Mesendoderm (in vitro differentiated cells): Measurements from ENCODE around the gene TRH.
A peak's percentile ranks its signal among the peaks of the same experiment; 100 is the strongest.

Experiments
- DNase-seq: peaks from one replicate; pipeline ENCODE4 v3.0.0; 2013
- H2AK5ac ChIP-seq: 2 replicates; pipeline ENCODE4 v1.6.1; 2013; ENCODE audit warnings: low read length, inconsistent platforms
- H2BK120ac ChIP-seq: 2 replicates; pipeline ENCODE4 v1.6.1; 2013; ENCODE audit warnings: low read depth, mild to moderate bottlenecking, low read length, moderate library complexity, mixed read lengths
- H2BK15ac ChIP-seq: replicated peaks from 2 replicates; pipeline ENCODE4 v1.6.1; 2013; ENCODE audit warnings: low read depth, mild to moderate bottlenecking, moderate library complexity
- H2BK5ac ChIP-seq: 2 replicates; pipeline ENCODE4 v1.6.1; 2013; ENCODE audit warnings: low read length, inconsistent platforms
- H3K18ac ChIP-seq: 2 replicates; pipeline ENCODE4 v1.6.1; 2013; ENCODE audit warnings: mild to moderate bottlenecking, low read length, mixed read lengths
- H3K23ac ChIP-seq: one replicate; pipeline ENCODE4 v1.6.1; 2013; ENCODE audit warnings: low read length
- H3K27ac ChIP-seq: 2 replicates; pipeline ENCODE4 v1.5.1; 2013; ENCODE audit warnings: low read depth, mild to moderate bottlenecking, inconsistent platforms, low read length, moderate library complexity
- H3K27me3 ChIP-seq: 2 replicates; pipeline ENCODE4 v1.6.1; 2013; ENCODE audit warnings: low read length, control low read depth, mild to moderate bottlenecking, inconsistent platforms; ENCODE audit not compliant: insufficient read depth, poor library complexity
- H3K36me3 ChIP-seq: 2 replicates; pipeline ENCODE4 v1.6.1; 2013; ENCODE audit warnings: low read length, inconsistent platforms; ENCODE audit not compliant: control insufficient read depth, insufficient read depth
- H3K4ac ChIP-seq: one replicate; pipeline ENCODE4 v1.6.1; 2013; ENCODE audit warnings: low read depth, mild to moderate bottlenecking, low read length, moderate library complexity
- H3K4me1 ChIP-seq: 2 replicates; pipeline ENCODE4 v1.6.1; 2013; ENCODE audit warnings: low read depth, low read length, inconsistent platforms; ENCODE audit not compliant: control insufficient read depth
- H3K4me2 ChIP-seq: 2 replicates; pipeline ENCODE4 v1.6.1; 2013; ENCODE audit warnings: low read length
- H3K4me3 ChIP-seq: 2 replicates; pipeline ENCODE4 v1.5.1; 2013; ENCODE audit warnings: mild to moderate bottlenecking, low read length
- H3K56ac ChIP-seq: one replicate; pipeline ENCODE4 v1.6.1; 2013; ENCODE audit warnings: low read length
- H3K79me1 ChIP-seq: 2 replicates; pipeline ENCODE4 v1.6.1; 2013; ENCODE audit warnings: low read length, inconsistent platforms
- H3K79me2 ChIP-seq: 2 replicates; pipeline ENCODE4 v1.6.1; 2013; ENCODE audit warnings: mild to moderate bottlenecking, low read length; ENCODE audit not compliant: control insufficient read depth, insufficient read depth
- H3K9ac ChIP-seq: 2 replicates; pipeline ENCODE4 v1.6.1; 2013; ENCODE audit warnings: low read length, inconsistent platforms
- H4K5ac ChIP-seq: one replicate; pipeline ENCODE4 v1.6.1; 2013; ENCODE audit warnings: low read length
- H4K8ac ChIP-seq: one replicate; pipeline ENCODE4 v1.6.1; 2013; ENCODE audit warnings: low read depth, mild to moderate bottlenecking, control low read depth, low read length, moderate library complexity
- WGBS: extraction: QIAGEN DNeasy Blood & Tissue Kit; methylation state at CpG from one replicate; pipeline ENCODE4 v1.1.7; 2013; ENCODE audit warnings: low lambda C conversion rate, missing lambda C conversion rate; ENCODE audit not compliant: insufficient coverage; ENCODE audit errors: extremely low coverage; 5-methylcytosine and 5-hydroxymethylcytosine counted together

Gene TRH

DNA sequence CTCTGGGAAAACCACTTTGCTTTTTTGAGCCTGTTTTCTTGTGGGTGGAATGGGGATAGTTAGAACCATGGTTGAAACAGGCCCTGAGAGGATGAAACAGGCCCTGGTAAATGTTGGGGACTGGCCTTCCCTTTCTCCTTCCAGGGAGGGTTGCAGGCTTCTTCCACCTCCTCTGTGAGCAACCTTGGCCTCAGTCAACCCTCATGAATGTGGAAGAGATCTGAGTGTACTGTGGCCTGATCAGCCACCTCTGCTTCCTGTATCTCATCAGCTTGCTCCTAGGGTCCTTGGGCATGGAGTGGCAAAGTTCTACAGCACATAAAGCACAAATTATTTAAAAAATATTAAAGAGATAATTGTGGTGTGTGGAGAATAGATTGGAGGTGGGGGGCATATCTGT, 17.6 kb upstream of the TRH start:
- no peak overlapping the region for H3K27ac ChIP-seq
- no peak overlapping the region for H3K56ac ChIP-seq
- DNase-seq = no peak
- no peak overlapping the region for H3K4me2 ChIP-seq
- H2BK15ac ChIP-seq = no peak overlapping the region
- no peaks in the 10 kb centered on the region for H3K79me1 ChIP-seq
- H3K36me3 ChIP-seq = no peaks in the 10 kb centered on the region
- no peak overlapping the region for H2AK5ac ChIP-seq
- no peaks in the 10 kb centered on the region for H3K79me2 ChIP-seq
- no peak overlapping the region for H3K4me3 ChIP-seq
- no peaks in the 10 kb centered on the region for H3K4me1 ChIP-seq
- no peaks in the 10 kb centered on the region for H3K27me3 ChIP-seq
- H4K8ac ChIP-seq = no peak overlapping the region
- no peak overlapping the region for H3K23ac ChIP-seq
- H3K4ac ChIP-seq = no peak overlapping the region
- no peak overlapping the region for H2BK5ac ChIP-seq
- H2BK120ac ChIP-seq = no peak overlapping the region
- H4K5ac ChIP-seq = no peak overlapping the region
- no peak overlapping the region for H3K9ac ChIP-seq
- no peak overlapping the region for H3K18ac ChIP-seq

DNA sequence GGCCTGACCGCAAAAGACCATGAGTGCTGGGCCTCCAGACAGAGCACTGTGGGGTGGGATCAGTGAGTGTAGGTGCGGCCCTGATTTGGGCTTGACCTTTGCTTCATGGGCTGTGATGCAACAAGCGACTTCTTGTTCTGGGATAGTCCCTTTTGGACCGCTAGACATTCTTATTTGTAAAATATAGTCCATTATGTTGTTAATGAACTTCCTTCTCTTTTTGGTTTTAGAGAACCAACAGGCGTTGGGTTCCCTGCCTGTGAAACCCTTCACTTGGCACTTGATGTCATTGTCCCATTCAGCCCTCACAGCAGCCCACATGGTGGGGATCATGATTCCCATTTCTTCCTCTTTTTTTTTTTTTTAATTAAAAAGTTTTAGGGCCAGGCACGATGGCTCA, 15.8 kb upstream of the TRH start:
- Histone ChIP-seq H3K27me3 (no peaks in the 10 kb centered on the region), H2BK120ac (no peak overlapping the region), H4K8ac (no peak overlapping the region), H3K56ac (no peak overlapping the region), H3K18ac (no peak overlapping the region), H2AK5ac (no peak overlapping the region), H3K79me2 (no peaks in the 10 kb centered on the region), H3K36me3 (no peaks in the 10 kb centered on the region), H3K4ac (no peak overlapping the region), H2BK15ac (no peak overlapping the region), H3K27ac (no peak overlapping the region), H3K23ac (no peak overlapping the region), H3K9ac (no peak overlapping the region), H3K4me2 (no peak overlapping the region), H4K5ac (no peak overlapping the region), H3K4me1 (no peaks in the 10 kb centered on the region), H3K79me1 (no peaks in the 10 kb centered on the region), H3K4me3 (no peak overlapping the region), H2BK5ac (no peak overlapping the region)
- no CpG with 5 or more reads among the region's 6 CpGs for WGBS
- DNase-seq = no peak

- H2BK5ac ChIP-seq = no peak overlapping the region
- H3K4me3 ChIP-seq = no peak overlapping the region
- H2BK15ac ChIP-seq = no peak overlapping the region
- H2AK5ac ChIP-seq = no peak overlapping the region
- H3K4ac ChIP-seq = no peak overlapping the region
- no peak overlapping the region for H3K18ac ChIP-seq
- no peak overlapping the region for H4K8ac ChIP-seq
- WGBS = no CpG with 5 or more reads among the region's 5 CpGs
- no peak overlapping the region for H3K56ac ChIP-seq
- peak; percentile 37 for DNase-seq
- no peak overlapping the region for H3K23ac ChIP-seq
- no peaks in the 10 kb centered on the region for H3K36me3 ChIP-seq
- H2BK120ac ChIP-seq = no peak overlapping the region
- H3K79me2 ChIP-seq = no peaks in the 10 kb centered on the region
- H3K27ac ChIP-seq = no peak overlapping the region
- H3K9ac ChIP-seq = no peak overlapping the region
- no peak overlapping the region for H4K5ac ChIP-seq
- H3K79me1 ChIP-seq = no peaks in the 10 kb centered on the region
- no peaks in the 10 kb centered on the region for H3K27me3 ChIP-seq
- no peak overlapping the region for H3K4me2 ChIP-seq
- no peaks in the 10 kb centered on the region for H3K4me1 ChIP-seq
Observed at GRCh38 chr3:129961141-129961541, 13.4 kb upstream of the TRH start.

DNA sequence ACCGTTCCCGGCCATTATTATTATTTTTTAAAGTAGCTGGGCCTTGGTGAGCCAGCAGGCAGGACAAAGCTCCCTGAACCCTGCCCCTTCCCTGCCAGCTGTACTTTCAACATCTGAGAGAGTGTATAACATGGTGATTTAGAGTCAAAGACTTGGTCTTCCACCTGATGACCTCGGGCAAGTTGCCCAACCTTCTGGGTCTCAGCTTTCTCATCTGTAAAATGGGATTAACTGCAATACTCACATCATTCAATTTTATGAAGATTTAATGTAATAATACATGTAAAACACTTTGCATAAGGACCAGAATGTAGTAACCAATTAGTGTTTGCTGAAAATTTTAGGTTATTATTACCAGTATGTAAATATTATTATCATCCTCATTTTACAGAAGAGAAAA, 11.9 kb upstream of the TRH start:
- no peak overlapping the region for H3K9ac ChIP-seq
- H3K18ac ChIP-seq = no peak overlapping the region
- H3K56ac ChIP-seq = no peak overlapping the region
- no peak for DNase-seq
- H3K36me3 ChIP-seq = no peaks in the 10 kb centered on the region
- H3K23ac ChIP-seq = no peak overlapping the region
- H3K4ac ChIP-seq = no peak overlapping the region
- no peak overlapping the region for H2BK15ac ChIP-seq
- H4K5ac ChIP-seq = no peak overlapping the region
- no peaks in the 10 kb centered on the region for H3K27me3 ChIP-seq
- WGBS = no CpG with 5 or more reads among the region's 3 CpGs
- H3K27ac ChIP-seq = no peak overlapping the region
- H3K79me2 ChIP-seq = no peaks in the 10 kb centered on the region
- H4K8ac ChIP-seq = no peak overlapping the region
- H2BK120ac ChIP-seq = no peak overlapping the region
- H3K4me2 ChIP-seq = no peak overlapping the region
- H2BK5ac ChIP-seq = no peak overlapping the region
- no peaks in the 10 kb centered on the region for H3K79me1 ChIP-seq
- no peak overlapping the region for H2AK5ac ChIP-seq
- H3K4me3 ChIP-seq = no peak overlapping the region
- H3K4me1 ChIP-seq = no peaks in the 10 kb centered on the region

- no peak overlapping the region for H3K23ac ChIP-seq
- H3K4me3 ChIP-seq = no peak overlapping the region
- no peaks in the 10 kb centered on the region for H3K79me1 ChIP-seq
- WGBS = no CpG with 5 or more reads among the region's 2 CpGs
- H3K18ac ChIP-seq = no peak overlapping the region
- H4K8ac ChIP-seq = no peak overlapping the region
- H3K79me2 ChIP-seq = no peaks in the 10 kb centered on the region
- no peak overlapping the region for H2BK15ac ChIP-seq
- no peak overlapping the region for H2BK120ac ChIP-seq
- no peak overlapping the region for H3K56ac ChIP-seq
- H3K27me3 ChIP-seq = peaks cover 2% of the 10 kb centered on the region
- no peak overlapping the region for H2AK5ac ChIP-seq
- H3K4ac ChIP-seq = no peak overlapping the region
- DNase-seq = no peak
- H3K27ac ChIP-seq = no peak overlapping the region
- no peak overlapping the region for H4K5ac ChIP-seq
- H2BK5ac ChIP-seq = no peak overlapping the region
- H3K9ac ChIP-seq = no peak overlapping the region
- no peaks in the 10 kb centered on the region for H3K36me3 ChIP-seq
- H3K4me2 ChIP-seq = no peak overlapping the region
- H3K4me1 ChIP-seq = no peaks in the 10 kb centered on the region
Observed at GRCh38 chr3:129965937-129966336, 8.6 kb upstream of the TRH start.

DNA sequence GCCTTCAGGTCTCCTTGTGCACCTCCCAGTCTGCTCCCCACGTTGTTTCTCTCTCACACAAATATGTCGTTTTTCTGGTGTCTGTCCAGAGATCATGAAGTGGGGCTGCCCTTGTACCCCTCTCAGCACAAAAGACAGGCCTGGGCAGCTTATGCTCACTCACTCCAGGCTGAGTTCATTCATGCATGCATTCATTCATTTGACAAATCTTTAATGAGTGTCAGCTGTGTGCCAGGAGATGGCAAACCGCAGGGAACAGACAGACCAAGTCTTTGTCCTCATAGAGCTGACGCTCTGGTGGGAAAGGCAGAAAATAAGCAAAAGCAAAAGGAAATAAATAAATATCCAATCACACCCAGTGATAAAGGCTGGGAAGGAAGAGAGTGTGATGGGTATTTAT, 7.6 kb upstream of the TRH start:
- Histone ChIP-seq H3K27ac (no peak overlapping the region), H3K4me1 (no peaks in the 10 kb centered on the region), H3K23ac (no peak overlapping the region), H2BK120ac (no peak overlapping the region), H4K5ac (no peak overlapping the region), H3K56ac (no peak overlapping the region), H3K9ac (no peak overlapping the region), H3K4me2 (no peak overlapping the region), H2BK15ac (no peak overlapping the region), H3K79me2 (no peaks in the 10 kb centered on the region), H3K18ac (no peak overlapping the region), H2AK5ac (no peak overlapping the region), H3K27me3 (peaks cover 2% of the 10 kb centered on the region), H3K4me3 (no peak overlapping the region), H2BK5ac (no peak overlapping the region), H3K36me3 (no peaks in the 10 kb centered on the region), H3K79me1 (no peaks in the 10 kb centered on the region), H4K8ac (no peak overlapping the region), H3K4ac (no peak overlapping the region)
- DNase-seq = no peak
- no CpG with 5 or more reads among the region's 4 CpGs for WGBS
